ENCODE data around the gene CRYGS.

CRYGS gene

DNA sequence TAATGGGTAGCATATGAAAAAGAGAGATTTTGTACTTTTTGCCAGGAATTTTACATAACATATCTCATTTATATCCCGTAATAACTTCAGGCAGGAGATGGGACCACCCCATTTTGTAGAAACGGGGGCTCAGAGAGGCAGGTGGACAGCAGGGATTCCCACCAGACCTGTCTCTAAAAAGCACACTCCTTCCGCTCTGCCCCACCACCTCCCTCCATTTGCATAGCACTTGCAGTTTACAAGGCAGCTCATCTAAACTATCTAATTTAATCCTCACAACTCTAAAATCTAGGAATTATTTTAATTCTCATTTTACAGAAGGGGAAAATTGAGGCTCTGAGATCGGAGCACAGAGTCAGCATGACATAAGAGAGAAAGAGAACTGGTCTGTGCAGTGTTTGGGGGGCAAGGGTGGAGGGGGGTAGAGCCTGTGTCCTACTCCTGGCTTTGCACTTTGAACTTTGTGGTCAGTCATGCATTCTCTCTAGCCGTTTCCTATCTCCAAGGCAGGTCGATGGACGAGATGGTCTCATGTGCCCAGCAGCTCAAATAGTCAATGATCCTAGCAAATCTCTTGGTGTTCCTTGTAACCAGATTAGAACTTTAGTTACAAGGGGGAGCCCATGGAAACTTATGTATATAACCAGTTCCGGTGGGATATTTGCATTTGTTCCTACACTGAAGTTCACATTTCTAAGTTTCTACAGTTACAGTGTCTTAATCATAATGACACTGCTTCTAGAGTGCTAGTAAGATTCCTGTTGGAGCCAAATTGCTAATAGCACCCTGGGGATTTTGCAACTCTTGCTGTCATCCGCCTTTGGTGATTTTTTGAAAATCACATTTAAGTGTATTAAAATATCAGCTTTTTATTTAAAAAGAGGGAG, 18.6 kb downstream of the CRYGS start:
- Histone ChIP-seq H3K4me3 (ENCODE audit: low read length) (peak overlapping the region; percentile 65), H3K9me3 (ENCODE audit: control insufficient read depth, insufficient read depth, low read length) (no peaks in the 10 kb centered on the region), H3K79me2 (ENCODE audit: control insufficient read depth, low read length) (no peaks in the 10 kb centered on the region), H3F3A (ENCODE audit: control insufficient read depth, insufficient read depth) (peaks cover 15% of the 10 kb centered on the region), H3K36me3 (ENCODE audit: control insufficient read depth, low read length) (no peaks in the 10 kb centered on the region), H3K4me2 (ENCODE audit: low read length) (peak overlapping the region; percentile 86), H3K9me2 (replicated peaks; ENCODE audit: control insufficient read depth, low read length) (no peaks in the 10 kb centered on the region), H4K20me1 (ENCODE audit: control insufficient read depth, insufficient read depth, low read depth, low read length) (no peaks in the 10 kb centered on the region), H3K27me3 (ENCODE audit: control insufficient read depth, low read length) (no peaks in the 10 kb centered on the region), H3K4me1 (ENCODE audit: control insufficient read depth, low read length) (peaks cover 90% of the 10 kb centered on the region), H3K27ac (ENCODE audit: low read depth, low read length) (peak overlapping the region; percentile 53)
- TF ChIP-seq EZH2phosphoT487 (IDR thresholded peaks at IDR 0.05; ENCODE audit: borderline replicate concordance, low read length), result no peak
- TF ChIP-seq, protein P1, sequence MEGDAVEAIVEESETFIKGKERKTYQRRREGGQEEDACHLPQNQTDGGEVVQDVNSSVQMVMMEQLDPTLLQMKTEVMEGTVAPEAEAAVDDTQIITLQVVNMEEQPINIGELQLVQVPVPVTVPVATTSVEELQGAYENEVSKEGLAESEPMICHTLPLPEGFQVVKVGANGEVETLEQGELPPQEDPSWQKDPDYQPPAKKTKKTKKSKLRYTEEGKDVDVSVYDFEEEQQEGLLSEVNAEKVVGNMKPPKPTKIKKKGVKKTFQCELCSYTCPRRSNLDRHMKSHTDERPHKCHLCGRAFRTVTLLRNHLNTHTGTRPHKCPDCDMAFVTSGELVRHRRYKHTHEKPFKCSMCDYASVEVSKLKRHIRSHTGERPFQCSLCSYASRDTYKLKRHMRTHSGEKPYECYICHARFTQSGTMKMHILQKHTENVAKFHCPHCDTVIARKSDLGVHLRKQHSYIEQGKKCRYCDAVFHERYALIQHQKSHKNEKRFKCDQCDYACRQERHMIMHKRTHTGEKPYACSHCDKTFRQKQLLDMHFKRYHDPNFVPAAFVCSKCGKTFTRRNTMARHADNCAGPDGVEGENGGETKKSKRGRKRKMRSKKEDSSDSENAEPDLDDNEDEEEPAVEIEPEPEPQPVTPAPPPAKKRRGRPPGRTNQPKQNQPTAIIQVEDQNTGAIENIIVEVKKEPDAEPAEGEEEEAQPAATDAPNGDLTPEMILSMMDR (IDR thresholded peaks at IDR 0.05; ENCODE audit: low read depth, low read length, poor library complexity, severe bottlenecking), result no peak

DNA sequence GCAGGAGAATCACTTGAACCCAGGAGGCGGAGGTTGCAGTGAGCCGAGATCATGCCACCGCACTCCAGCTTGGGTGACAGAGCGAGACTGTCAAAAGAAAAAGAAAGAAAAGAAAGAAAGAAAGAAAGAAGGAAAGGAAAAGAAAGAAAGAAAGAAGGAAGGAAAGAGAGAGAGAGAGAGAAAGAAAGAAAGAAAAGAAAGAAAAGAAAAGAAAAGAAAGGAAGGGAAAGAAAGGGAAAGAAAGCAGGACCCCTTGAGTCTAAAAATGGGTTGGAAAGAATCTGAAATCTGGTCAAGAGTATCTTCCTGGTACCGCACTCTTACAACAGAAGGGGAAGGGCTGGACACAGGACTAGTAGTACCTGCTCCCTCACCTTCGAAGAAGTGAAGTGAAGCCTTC, 19.6 kb downstream of the CRYGS start:
- H3F3A ChIP-seq (ENCODE audit: control insufficient read depth, insufficient read depth), result peaks cover 18% of the 10 kb centered on the region
- no peaks in the 10 kb centered on the region for H3K27me3 ChIP-seq (ENCODE audit: control insufficient read depth, low read length)
- no peaks in the 10 kb centered on the region for H3K36me3 ChIP-seq (ENCODE audit: control insufficient read depth, low read length)
- H3K4me1 ChIP-seq (ENCODE audit: control insufficient read depth, low read length), result peaks cover 90% of the 10 kb centered on the region
- TF ChIP-seq, protein P1 (IDR thresholded peaks at IDR 0.05; ENCODE audit: low read depth, low read length, poor library complexity, severe bottlenecking), result no peak
- no peak for TF ChIP-seq EZH2phosphoT487 (IDR thresholded peaks at IDR 0.05; ENCODE audit: borderline replicate concordance, low read length)
- H3K27ac ChIP-seq (ENCODE audit: low read depth, low read length), result no peak overlapping the region
- H3K9me2 ChIP-seq (replicated peaks; ENCODE audit: control insufficient read depth, low read length), result no peaks in the 10 kb centered on the region
- no peaks in the 10 kb centered on the region for H3K9me3 ChIP-seq (ENCODE audit: control insufficient read depth, insufficient read depth, low read length)
- no peaks in the 10 kb centered on the region for H3K79me2 ChIP-seq (ENCODE audit: control insufficient read depth, low read length)
- no peaks in the 10 kb centered on the region for H4K20me1 ChIP-seq (ENCODE audit: control insufficient read depth, insufficient read depth, low read depth, low read length)
- peak overlapping the region; percentile 65; the same call in 1 of the 2 replicates for H3K4me3 ChIP-seq (ENCODE audit: low read length)
- peak overlapping the region; percentile 86 for H3K4me2 ChIP-seq (ENCODE audit: low read length)

DNA sequence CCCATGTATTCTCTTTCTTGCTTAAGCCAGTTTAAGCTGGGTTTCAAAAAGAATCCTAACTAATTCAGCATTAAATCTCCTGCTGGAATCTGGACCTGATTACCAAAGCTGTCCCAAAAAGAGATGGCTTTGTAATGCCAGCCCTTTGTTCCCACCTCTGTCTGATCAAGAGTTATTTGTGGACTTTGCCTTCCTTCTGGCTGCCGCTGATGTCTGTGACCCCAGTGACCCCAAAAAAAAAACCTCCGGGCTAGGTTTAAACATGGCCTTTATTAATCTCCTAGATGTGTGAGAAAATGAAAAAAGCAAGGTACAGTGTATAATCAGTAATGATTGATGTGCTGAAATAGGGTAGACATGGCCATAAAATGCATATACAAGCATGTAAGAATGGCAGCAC, 20.7 kb downstream of the CRYGS start:
- no peaks in the 10 kb centered on the region for H3K9me3 ChIP-seq (ENCODE audit: control insufficient read depth, insufficient read depth, low read length)
- H3K79me2 ChIP-seq (ENCODE audit: control insufficient read depth, low read length), result no peaks in the 10 kb centered on the region
- peaks cover 90% of the 10 kb centered on the region for H3K4me1 ChIP-seq (ENCODE audit: control insufficient read depth, low read length)
- peaks cover 14% of the 10 kb centered on the region for H3F3A ChIP-seq (ENCODE audit: control insufficient read depth, insufficient read depth)
- no peak overlapping the region for H3K27ac ChIP-seq (ENCODE audit: low read depth, low read length)
- no peak overlapping the region for H3K4me3 ChIP-seq (ENCODE audit: low read length)
- H3K36me3 ChIP-seq (ENCODE audit: control insufficient read depth, low read length), result no peaks in the 10 kb centered on the region
- H3K4me2 ChIP-seq (ENCODE audit: low read length), result no peak overlapping the region
- H3K9me2 ChIP-seq (replicated peaks; ENCODE audit: control insufficient read depth, low read length), result no peaks in the 10 kb centered on the region
- no peak for TF ChIP-seq EZH2phosphoT487 (IDR thresholded peaks at IDR 0.05; ENCODE audit: borderline replicate concordance, low read length)
- TF ChIP-seq, protein P1 (IDR thresholded peaks at IDR 0.05; ENCODE audit: low read depth, low read length, poor library complexity, severe bottlenecking), result no peak
- H3K27me3 ChIP-seq (ENCODE audit: control insufficient read depth, low read length), result no peaks in the 10 kb centered on the region
- H4K20me1 ChIP-seq (ENCODE audit: control insufficient read depth, insufficient read depth, low read depth, low read length), result no peaks in the 10 kb centered on the region
